ENCODE results near the gene AFF2.

Gene AFF2

DNA sequence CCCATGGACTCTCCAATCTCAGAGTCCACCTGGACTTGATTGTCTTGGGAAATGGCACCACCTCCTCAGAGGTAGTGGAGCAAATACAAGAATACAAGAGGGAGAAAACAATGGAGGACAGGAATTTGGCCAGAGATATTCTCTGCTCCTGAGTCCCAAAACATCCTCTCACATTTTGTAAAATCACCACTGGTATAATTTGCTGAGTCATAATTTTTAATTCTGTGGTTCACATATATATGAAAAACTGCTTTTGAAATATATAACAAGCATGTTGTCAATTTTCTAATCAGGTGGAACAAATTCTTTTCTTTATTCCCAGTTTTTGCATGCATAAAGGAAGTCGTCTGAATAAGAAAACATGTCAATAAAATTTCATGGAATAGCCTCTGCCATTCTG lies 356.1 kb downstream of the AFF2 start:
- ChIA-PET CTCF (no interaction called here), POLR2A (no interaction called here)
- no peak for DNase-seq (ENCODE audit: extremely low spot score)
- TF ChIP-seq, protein P1, sequence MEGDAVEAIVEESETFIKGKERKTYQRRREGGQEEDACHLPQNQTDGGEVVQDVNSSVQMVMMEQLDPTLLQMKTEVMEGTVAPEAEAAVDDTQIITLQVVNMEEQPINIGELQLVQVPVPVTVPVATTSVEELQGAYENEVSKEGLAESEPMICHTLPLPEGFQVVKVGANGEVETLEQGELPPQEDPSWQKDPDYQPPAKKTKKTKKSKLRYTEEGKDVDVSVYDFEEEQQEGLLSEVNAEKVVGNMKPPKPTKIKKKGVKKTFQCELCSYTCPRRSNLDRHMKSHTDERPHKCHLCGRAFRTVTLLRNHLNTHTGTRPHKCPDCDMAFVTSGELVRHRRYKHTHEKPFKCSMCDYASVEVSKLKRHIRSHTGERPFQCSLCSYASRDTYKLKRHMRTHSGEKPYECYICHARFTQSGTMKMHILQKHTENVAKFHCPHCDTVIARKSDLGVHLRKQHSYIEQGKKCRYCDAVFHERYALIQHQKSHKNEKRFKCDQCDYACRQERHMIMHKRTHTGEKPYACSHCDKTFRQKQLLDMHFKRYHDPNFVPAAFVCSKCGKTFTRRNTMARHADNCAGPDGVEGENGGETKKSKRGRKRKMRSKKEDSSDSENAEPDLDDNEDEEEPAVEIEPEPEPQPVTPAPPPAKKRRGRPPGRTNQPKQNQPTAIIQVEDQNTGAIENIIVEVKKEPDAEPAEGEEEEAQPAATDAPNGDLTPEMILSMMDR (IDR thresholded peaks at IDR 0.05; ENCODE audit: control extremely low read depth, extremely low read depth, low read depth, missing control alignments): no peak

DNA sequence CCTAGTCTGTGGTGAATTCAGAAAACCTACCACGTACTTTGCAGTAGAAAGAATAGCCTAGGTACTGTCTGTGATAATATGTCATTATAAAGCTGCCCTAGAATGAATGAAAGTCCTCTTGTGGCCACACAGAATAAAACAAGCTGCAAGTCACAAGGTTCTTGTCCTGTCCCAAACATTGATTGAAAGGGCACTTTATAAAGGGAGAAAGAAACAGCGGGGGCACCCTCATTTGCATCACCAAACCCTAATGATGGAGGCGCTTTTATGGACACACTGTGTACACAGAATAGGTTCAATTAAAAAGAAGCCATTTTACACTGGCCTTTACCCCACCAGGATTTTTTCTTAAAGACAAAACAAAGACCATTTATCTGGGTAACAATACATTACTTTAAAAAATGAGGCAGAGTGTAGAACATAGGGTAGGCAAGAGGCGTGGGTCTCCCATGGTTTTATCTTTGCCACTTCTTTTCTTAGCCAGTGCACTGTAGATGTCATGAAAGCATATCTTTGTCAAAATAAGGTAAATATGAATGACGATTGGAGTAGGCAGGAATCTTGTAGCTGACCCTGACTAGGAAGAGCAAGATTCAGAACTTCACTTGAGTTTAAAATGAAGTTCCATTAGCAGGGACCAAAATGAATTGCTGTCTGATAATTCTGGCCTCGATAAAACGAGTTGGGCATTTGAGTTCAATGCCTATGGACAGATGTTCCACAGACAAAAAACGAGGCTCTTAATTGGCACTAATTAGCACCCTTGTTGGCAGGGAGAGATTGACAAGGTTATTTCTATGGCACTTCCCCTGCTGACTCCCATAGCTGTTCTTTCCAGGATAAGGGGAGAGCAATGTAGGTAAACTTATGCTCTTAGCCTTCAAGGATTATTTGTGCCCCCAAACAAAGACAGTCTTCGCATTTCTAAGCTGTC lies 365.1 kb downstream of the AFF2 start:
- ChIA-PET POLR2A (no interaction called here), CTCF (interaction anchor here (1.2 kb wide), 2 partner anchors 10 to 20 kb away, joined by 3 to 4 read pairs; no protein-coding TSS in a partner anchor)
- DNase-seq (ENCODE audit: extremely low spot score): no peak
- TF ChIP-seq, protein P1 (IDR thresholded peaks at IDR 0.05; ENCODE audit: control extremely low read depth, extremely low read depth, low read depth, missing control alignments): no peak

DNA sequence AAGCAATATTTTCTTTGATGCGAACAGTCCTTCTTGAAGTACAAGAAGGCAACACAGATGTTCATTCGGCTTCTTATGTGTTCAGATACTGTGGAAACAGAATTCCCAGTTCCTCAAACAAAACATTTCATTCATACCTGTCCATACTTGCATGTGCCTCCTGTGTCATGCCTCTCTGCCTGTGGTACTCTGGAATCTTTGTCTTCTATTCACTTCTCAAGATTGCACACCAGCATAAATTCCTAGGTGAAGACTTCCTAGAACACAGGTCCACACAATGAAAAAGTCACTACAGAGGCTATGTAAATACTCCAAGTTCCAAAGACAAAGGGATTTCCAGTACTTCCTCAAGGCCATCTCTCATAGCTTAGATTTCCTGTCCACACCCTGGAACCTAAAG lies 367.2 kb downstream of the AFF2 start:
- TF ChIP-seq, protein P1 (IDR thresholded peaks at IDR 0.05; ENCODE audit: control extremely low read depth, extremely low read depth, low read depth, missing control alignments): no peak
- DNase-seq (ENCODE audit: extremely low spot score): no peak
- CTCF ChIA-PET: no interaction called here
- POLR2A ChIA-PET: no interaction called here

GRCh38 chrX:148871422-148872160 lies 371.2 kb downstream of the AFF2 start:
- CTCF ChIA-PET: no interaction called here
- DNase-seq (ENCODE audit: extremely low spot score): no peak
- POLR2A ChIA-PET: no interaction called here
- TF ChIP-seq, protein P1 (IDR thresholded peaks at IDR 0.05; ENCODE audit: control extremely low read depth, extremely low read depth, low read depth, missing control alignments): no peak

DNA sequence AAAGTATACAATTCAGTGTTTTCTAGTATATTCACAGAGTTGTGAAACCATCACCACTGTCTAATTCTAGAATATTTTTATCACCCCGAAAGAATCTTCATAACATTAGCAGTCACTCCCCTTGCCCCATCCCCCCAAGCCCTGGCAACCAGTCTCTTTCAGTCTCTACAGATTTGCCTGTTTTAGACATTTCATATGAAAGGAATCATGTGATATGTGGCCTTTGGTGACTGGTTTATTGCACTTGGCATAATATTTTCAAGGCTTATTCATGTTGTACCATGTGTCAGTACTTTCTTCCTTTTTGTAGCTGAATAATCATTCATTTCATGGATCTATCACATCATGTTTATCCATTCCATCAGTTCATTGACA lies 371.7 kb downstream of the AFF2 start:
- ChIA-PET POLR2A (no interaction called here), CTCF (no interaction called here)

GRCh38 chrX:148872881-148873280 lies 372.5 kb downstream of the AFF2 start:
- ChIA-PET POLR2A (no interaction called here), CTCF (no interaction called here)
- no peak for DNase-seq (ENCODE audit: extremely low spot score)
- TF ChIP-seq, protein P1 (IDR thresholded peaks at IDR 0.05; ENCODE audit: control extremely low read depth, extremely low read depth, low read depth, missing control alignments): no peak

More for the DNA sequence above, 371.7 kb downstream of the AFF2 start:
- no peak for DNase-seq (ENCODE audit: extremely low spot score)
- TF ChIP-seq, protein P1 (IDR thresholded peaks at IDR 0.05; ENCODE audit: control extremely low read depth, extremely low read depth, low read depth, missing control alignments): no peak

Data from GM10248 (cell line).